HG03139 (cell line): ENCODE data around the gene GAGE13.
"Not testable (repeated sequence)": the region's sequence is repeated elsewhere in the genome, so short reads cannot be mapped to it uniquely, and the experiment has no call there.

ENCODE experiments used
- ATAC-seq: cut with Tn5 transposase; IDR thresholded peaks from one replicate; pipeline ENCODE4 v1.9.1; 2021; ENCODE audit not compliant: unreplicated experiment

The GAGE13 gene

DNA sequence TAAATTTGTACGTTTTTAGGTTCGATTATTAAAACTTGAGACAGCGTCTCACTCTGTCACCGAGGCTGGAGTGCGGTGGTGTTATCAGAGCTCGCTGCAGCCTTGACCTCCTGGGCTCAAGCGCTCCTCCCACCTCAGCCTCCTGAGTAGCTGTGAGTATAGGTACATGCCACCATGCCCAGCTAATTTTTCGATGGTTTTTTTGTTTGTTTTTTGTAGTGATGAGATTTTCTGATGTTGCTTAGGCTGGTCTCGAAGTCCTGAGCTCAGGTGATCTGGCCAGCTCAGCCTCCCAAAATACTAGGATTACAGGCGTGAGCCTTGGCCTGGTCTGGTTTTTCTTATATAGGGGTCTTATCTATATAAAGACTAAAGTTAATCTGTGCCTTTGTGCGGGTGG, 961 bp upstream of the GAGE13 start:
- ATAC-seq, result not testable (repeated sequence)

DNA sequence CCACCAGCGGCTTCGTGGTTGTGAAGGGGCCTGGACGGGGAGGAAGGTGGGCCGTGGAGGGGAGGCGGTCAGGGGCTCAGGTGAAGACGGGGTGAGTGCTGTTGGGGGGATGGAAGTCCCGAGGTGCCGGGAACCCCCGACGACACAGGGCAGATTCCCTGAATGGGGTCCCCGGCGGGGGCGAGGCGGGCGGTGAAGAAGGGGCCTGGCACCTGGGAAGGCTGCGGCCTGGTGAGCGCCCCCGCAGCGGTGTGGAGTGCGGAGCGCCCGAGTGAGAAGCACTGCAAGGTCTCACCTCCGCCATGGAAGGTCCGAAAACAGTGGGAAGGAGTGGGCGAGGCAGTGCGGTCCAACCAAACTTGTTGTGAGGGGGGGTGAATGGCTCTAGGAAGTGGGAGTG, 459 bp downstream of the GAGE13 start:
- not testable (repeated sequence) for ATAC-seq

DNA sequence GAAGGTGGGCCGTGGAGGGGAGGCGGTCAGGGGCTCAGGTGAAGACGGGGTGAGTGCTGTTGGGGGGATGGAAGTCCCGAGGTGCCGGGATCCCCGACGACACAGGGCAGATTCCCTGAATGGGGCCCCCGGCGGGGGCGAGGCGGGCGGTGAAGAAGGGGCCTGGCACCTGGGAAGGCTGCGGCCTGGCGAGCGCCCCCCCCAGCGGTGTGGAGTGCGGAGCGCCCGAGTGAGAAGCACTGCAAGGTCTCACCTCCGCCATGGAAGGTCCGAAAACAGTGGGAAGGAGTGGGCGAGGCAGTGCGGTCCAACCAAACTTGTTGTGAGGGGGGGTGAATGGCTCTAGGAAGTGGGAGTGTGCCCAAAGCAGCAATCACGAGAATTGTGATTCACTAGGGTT, 10.1 kb downstream of the GAGE13 start:
- not testable (repeated sequence) for ATAC-seq

DNA sequence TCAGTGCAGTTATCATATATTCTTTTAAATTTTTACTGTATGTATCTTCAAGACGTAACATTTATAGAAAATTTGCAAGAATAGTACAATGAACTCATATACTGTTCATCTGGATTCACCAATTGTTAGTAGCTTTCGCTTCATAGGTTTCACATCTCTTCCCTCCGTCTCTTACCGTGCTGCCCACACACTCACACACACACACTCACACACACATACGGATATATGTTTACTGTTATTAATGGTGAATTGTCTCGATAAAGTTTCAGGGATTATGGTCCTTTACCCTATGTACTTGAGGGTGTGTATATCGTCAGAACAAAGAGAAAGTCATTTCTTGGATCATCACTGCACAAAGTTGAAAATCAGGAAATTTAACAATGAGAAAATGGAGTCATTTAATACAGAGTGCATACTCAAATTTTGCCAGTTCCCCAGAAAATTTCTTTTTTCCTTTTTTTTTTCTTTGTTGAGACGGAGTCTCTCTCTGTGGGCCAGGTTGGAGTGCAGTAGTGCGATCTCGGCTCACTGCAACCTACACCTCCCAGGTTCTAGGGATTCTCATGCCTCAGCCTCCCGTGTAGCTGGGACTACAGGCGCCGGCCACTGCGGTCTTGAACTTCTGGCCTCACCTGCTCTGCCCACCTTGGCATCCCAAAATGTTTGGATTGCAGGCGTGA, 13.3 kb downstream of the GAGE13 start:
- ATAC-seq, result not testable (repeated sequence)

DNA sequence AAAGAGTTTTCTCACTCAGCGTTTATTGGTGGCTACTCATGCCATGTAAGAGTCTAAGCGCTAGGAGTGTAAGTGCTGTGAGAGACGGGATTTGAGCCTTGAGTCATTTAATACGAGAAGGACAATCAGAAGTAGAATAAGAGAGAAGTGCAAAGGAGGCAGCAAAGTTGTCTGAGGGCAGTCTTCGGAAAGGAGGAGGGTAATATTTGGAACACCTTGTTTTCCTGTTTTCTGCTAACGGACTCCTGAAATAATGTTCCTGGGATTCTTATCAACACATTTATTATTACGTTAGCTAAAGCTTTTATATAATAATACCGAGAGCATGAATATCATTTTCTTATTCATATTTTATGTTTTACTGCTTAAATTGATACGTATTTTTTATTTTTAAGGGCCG, 14.0 kb downstream of the GAGE13 start:
- not testable (repeated sequence) for ATAC-seq

DNA sequence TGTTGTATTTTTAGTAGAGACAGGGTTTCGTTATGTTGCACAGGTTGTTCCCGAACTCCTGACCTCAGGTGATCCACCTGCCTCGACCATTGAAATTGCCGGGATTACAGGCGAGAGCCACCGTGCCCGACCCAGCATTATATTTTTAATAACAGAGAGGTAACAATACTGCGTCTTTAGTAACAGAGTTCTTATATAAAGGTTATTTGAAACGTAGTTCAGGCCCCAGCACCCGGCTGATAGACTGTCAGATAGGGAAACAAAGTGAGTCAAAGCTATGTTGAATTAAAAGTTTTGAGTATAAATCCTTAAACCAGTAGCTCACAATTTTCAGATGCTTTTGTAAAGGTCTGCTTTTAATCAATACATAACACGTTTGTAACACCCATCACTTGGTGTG, 14.8 kb downstream of the GAGE13 start:
- not testable (repeated sequence) for ATAC-seq
